OCI-LY7 (cell line): ENCODE results near the gene APOBEC3G. TPM values are rescaled to one million over a fixed set of nuclear protein-coding genes. Genes with fewer than 3 reads are reported as not detected.

ENCODE experiments used
- BruUV-seq: library from RNA; stranded (reverse); fragments of 400-500 nt; replicated peaks from 2 replicates; lab custom pipeline; 2021; lab: Mats Ljungman, UMichigan
- CTCF ChIA-PET: fragments of 300-600 bp; sonication (Branson Sonifier 250); formaldehyde crosslinking; loops from one replicate; lab custom pipeline; 2022; ENCODE audit warnings: antibody characterized with exemption; ENCODE audit not compliant: unreplicated experiment; lab: Charles Lee
- POLR2A ChIA-PET: fragments of 300-600 bp; sonication (Branson Sonifier 250); formaldehyde crosslinking; loops from one replicate; lab custom pipeline; 2022; ENCODE audit warnings: antibody characterized with exemption; lab: Charles Lee
- DNase-seq: peaks from one replicate; pipeline ENCODE4 v3.0.0-alpha.2; 2015; ENCODE audit warnings: low spot score
- H2AFZ ChIP-seq: fragments of 200-600 bp; sonication (generic), shearing (Covaris generic); 2 replicates; pipeline ENCODE4 v1.6.1; 2014; ENCODE audit warnings: mild to moderate bottlenecking, antibody characterized with exemption, low read length, moderate library complexity
- H3K27ac ChIP-seq: fragments of 200-600 bp; sonication (generic); 2 replicates; pipeline ENCODE4 v1.5.1; 2014; ENCODE audit warnings: mixed run types, low read depth, mild to moderate bottlenecking, moderate library complexity, low read length, inconsistent platforms; ENCODE audit not compliant: poor library complexity, severe bottlenecking
- H3K36me3 ChIP-seq: fragments of 200-600 bp; sonication (generic); 2 replicates; pipeline ENCODE4 v1.6.1; 2014; ENCODE audit warnings: mild to moderate bottlenecking, antibody characterized with exemption, low read length, moderate library complexity, mixed read lengths; ENCODE audit not compliant: insufficient read depth
- H3K4me1 ChIP-seq: fragments of 200-600 bp; sonication (generic); 2 replicates; pipeline ENCODE4 v1.5.1; 2014; ENCODE audit warnings: mild to moderate bottlenecking, low read length; ENCODE audit not compliant: insufficient read depth, poor library complexity, severe bottlenecking
- H3K4me2 ChIP-seq: fragments of 200-600 bp; sonication (generic); 2 replicates; pipeline ENCODE4 v1.6.1; 2014; ENCODE audit warnings: mild to moderate bottlenecking, low read length
- H3K4me3 ChIP-seq: fragments of 200-600 bp; sonication (generic); 2 replicates; pipeline ENCODE4 v1.5.1; 2014; ENCODE audit warnings: mild to moderate bottlenecking, low read depth, low read length; ENCODE audit not compliant: poor library complexity, severe bottlenecking
- H3K79me2 ChIP-seq: fragments of 200-600 bp; sonication (generic); 2 replicates; pipeline ENCODE4 v1.6.1; 2016; ENCODE audit warnings: low read depth, mild to moderate bottlenecking, low read length, moderate library complexity, mixed read lengths; ENCODE audit not compliant: insufficient read depth
- H3K9me2 ChIP-seq: fragments of 200-600 bp; sonication (generic); 2 replicates; pipeline ENCODE4 v1.6.1; 2016; ENCODE audit warnings: mild to moderate bottlenecking, low read length, mixed read lengths; ENCODE audit not compliant: insufficient read depth
- H3K9me3 ChIP-seq: fragments of 200-600 bp; sonication (generic); 2 replicates; pipeline ENCODE4 v1.6.1; 2014; ENCODE audit warnings: mild to moderate bottlenecking, mixed run types, low read length, mixed read lengths
- H4K20me1 ChIP-seq: fragments of 200-600 bp; sonication (generic); 2 replicates; pipeline ENCODE4 v1.6.1; 2014; ENCODE audit warnings: mild to moderate bottlenecking, antibody characterized with exemption, low read length, moderate library complexity, mixed read lengths; ENCODE audit not compliant: insufficient read depth
- CTCF ChIP-seq: fragments of 200-600 bp; sonication (generic); conservative IDR thresholded peaks from 2 replicates; pipeline ENCODE4 v1.5.1; 2014; ENCODE audit warnings: mild to moderate bottlenecking, antibody characterized with exemption, low read length, moderate library complexity, mixed read lengths
- EZH2phosphoT487 ChIP-seq: fragments of 200-600 bp; sonication (generic); IDR thresholded peaks from 2 replicates; pipeline ENCODE4 v1.6.1; 2018; ENCODE audit warnings: low read depth, borderline replicate concordance, mild to moderate bottlenecking, mixed run types, antibody characterized with exemption, low read length, moderate library complexity, mixed read lengths
- intact Hi-C: fragments of 100-400 bp; cut with micrococcal nuclease; formaldehyde crosslinking; loops from one replicate; pipeline ENCODE4 v1.10.0; 2022; ENCODE audit not compliant: unreplicated experiment
- total RNA-seq, 2 experiments: library from RNA; depleted of rRNA in 1 of 2; stranded (reverse); fragments of >200 nt in 1 of 2; shearing (Covaris generic) in 1 of 2; gene quantifications; 2 replicates each; pipeline ENCODE4 v1.2.3, GENCODE V29; 2014 to 2022

Gene APOBEC3G
- total RNA-seq, 2 experiments from 2014 or later, result 36.7 to 60.2 TPM

- Histone ChIP-seq H2AFZ (peak overlapping the region; percentile 92; the same call in 1 of the 2 replicates), H3K27ac (peak overlapping the region; percentile 83), H3K4me1 (peaks cover 68% of the 10 kb centered on the region)
These were observed 38.5 kb downstream of the APOBEC3G start for GRCh38 chr22:39115570-39115969.

GRCh38 chr22:39115977-39116621 is 39.0 kb downstream of the APOBEC3G start:
- peak overlapping the region; percentile 62 for H3K4me2 ChIP-seq
- peak overlapping the region; percentile 83 for H3K27ac ChIP-seq
- peak; percentile 25 for DNase-seq
- ChIA-PET CTCF (no interaction called here), POLR2A (no interaction called here)
- H3K4me1 ChIP-seq, result peaks cover 63% of the 10 kb centered on the region
- intact Hi-C loops, result loop anchor here (2.0 kb wide), 2 partner anchors 43 to 101 kb away; partner anchors contain the start of gene APOBEC3C
- H3K9me2 ChIP-seq, result no peaks in the 10 kb centered on the region
- H3K79me2 ChIP-seq, result no peaks in the 10 kb centered on the region
- peak overlapping the region; percentile 52 for H3K4me3 ChIP-seq
- no TSS peak for BruUV-seq
- H2AFZ ChIP-seq, result peak overlapping the region; percentile 92; the same call in 1 of the 2 replicates
- no peaks in the 10 kb centered on the region for H3K36me3 ChIP-seq
- H3K9me3 ChIP-seq, result peaks cover 3% of the 10 kb centered on the region; the same call in 1 of the 2 replicates
- H4K20me1 ChIP-seq, result no peaks in the 10 kb centered on the region
- TF ChIP-seq CTCF (no peak), EZH2phosphoT487 (no peak)

More at GRCh38 chr22:39115570-39115969, 38.5 kb downstream of the APOBEC3G start:
- TF ChIP-seq CTCF, result no peak
- TF ChIP-seq EZH2phosphoT487, result no peak
- Histone ChIP-seq H3K9me2 (no peaks in the 10 kb centered on the region), H3K79me2 (no peaks in the 10 kb centered on the region), H3K36me3 (no peaks in the 10 kb centered on the region), H4K20me1 (no peaks in the 10 kb centered on the region), H3K4me2 (peak overlapping the region; percentile 62), H3K9me3 (peaks cover 3% of the 10 kb centered on the region; the same call in 1 of the 2 replicates), H3K4me3 (peak overlapping the region; percentile 52)
- CTCF ChIA-PET, result no interaction called here
- DNase-seq, result no peak
- intact Hi-C loops, result loop anchor here (2.0 kb wide), 2 partner anchors 43 to 101 kb away; partner anchors contain the start of gene APOBEC3C
- BruUV-seq, result no TSS peak
- POLR2A ChIA-PET, result no interaction called here
